H1 (cell line): ENCODE measurements around the gene OCEL1. TPM values are rescaled to one million over a fixed set of nuclear protein-coding genes. Genes with fewer than 3 reads are reported as not detected.

ENCODE experiments used
- CTCF ChIA-PET: fragments of 300-600 bp; sonication (Branson Sonifier 250); formaldehyde crosslinking; loops from one replicate; lab custom pipeline; 2021; ENCODE audit not compliant: partially characterized antibody; lab: Charles Lee
- POLR2A ChIA-PET: fragments of 300-600 bp; sonication (Branson Sonifier 250); formaldehyde crosslinking; loops from one replicate; lab custom pipeline; 2021; ENCODE audit warnings: inconsistent platforms; ENCODE audit not compliant: partially characterized antibody; lab: Charles Lee
- DNase-seq, 2 experiments: peaks; one replicate each; pipeline versions ENCODE4 v3.0.0 to v3.0.0-alpha.2; 2010 to 2022; ENCODE audit warnings: low spot score in 2 of 2, low read depth in 1 of 2, mixed read lengths in 1 of 2
- FAIRE-seq: peaks from 2 replicates; lab custom pipeline; 2011; peaks lifted over from hg19 to GRCh38; lab: Jason Lieb, UNC
- H2AFZ ChIP-seq: 2 replicates; pipeline ENCODE4 v1.8.1; 2012; ENCODE audit warnings: low read length, inconsistent platforms
- H2AK5ac ChIP-seq: 2 replicates; pipeline ENCODE4 v1.6.1; 2013; ENCODE audit warnings: low read depth, low read length
- H2BK120ac ChIP-seq: replicated peaks from 2 replicates; pipeline ENCODE3; 2013; ENCODE audit warnings: low read depth, low read length, inconsistent platforms
- H2BK12ac ChIP-seq: 2 replicates; pipeline ENCODE4 v1.6.1; 2013; ENCODE audit warnings: low read depth, low read length
- H2BK15ac ChIP-seq: 2 replicates; pipeline ENCODE4 v1.6.1; 2013; ENCODE audit warnings: low read length
- H2BK20ac ChIP-seq: 2 replicates; pipeline ENCODE4 v1.6.1; 2013; ENCODE audit warnings: low read length
- H2BK5ac ChIP-seq: 2 replicates; pipeline ENCODE4 v1.6.1; 2013; ENCODE audit warnings: low read depth, low read length
- H3K14ac ChIP-seq: 2 replicates; pipeline ENCODE4 v1.6.1; 2013; ENCODE audit warnings: inconsistent platforms; ENCODE audit not compliant: insufficient read length
- H3K18ac ChIP-seq: 2 replicates; pipeline ENCODE4 v1.6.1; 2013; ENCODE audit warnings: low read length; ENCODE audit errors: extremely low read depth
- H3K23ac ChIP-seq: 2 replicates; pipeline ENCODE4 v1.6.1; 2013; ENCODE audit warnings: inconsistent platforms; ENCODE audit not compliant: insufficient read length
- H3K23me2 ChIP-seq: 2 replicates; pipeline ENCODE4 v1.6.1; 2013; ENCODE audit warnings: low read depth, low read length
- H3K27ac ChIP-seq: 2 replicates; pipeline ENCODE4 v1.6.1; 2011; ENCODE audit warnings: low read depth, low read length, inconsistent platforms
- H3K27me3 ChIP-seq, 4 experiments: replicated peaks in 1 of 4; 1 replicate in 1 of 4; 2 replicates in 3 of 4; pipeline versions ENCODE4 v1.6.1 to v1.8.1; 2011 to 2013; ENCODE audit warnings: low read length in 3 of 4, mild to moderate bottlenecking in 3 of 4, inconsistent platforms in 2 of 4, mixed read lengths in 2 of 4, moderate library complexity in 1 of 4; ENCODE audit not compliant: control insufficient read depth in 3 of 4, insufficient read depth in 3 of 4; ENCODE audit errors: extremely low read depth in 1 of 4
- H3K36me3 ChIP-seq, 4 experiments: 2 replicates each; pipeline versions ENCODE4 v1.6.1 to v1.8.1; 2011 to 2013; ENCODE audit warnings: mild to moderate bottlenecking in 4 of 4, low read length in 3 of 4, moderate library complexity in 2 of 4, control low read depth in 1 of 4, inconsistent platforms in 1 of 4; ENCODE audit not compliant: insufficient read depth in 4 of 4, control insufficient read depth in 2 of 4
- H3K4ac ChIP-seq: replicated peaks from 2 replicates; pipeline ENCODE3; 2013; ENCODE audit warnings: low read length, low read depth, mixed read lengths, inconsistent platforms; ENCODE audit not compliant: insufficient read length
- H3K4me1 ChIP-seq, 4 experiments: replicated peaks in 1 of 4; 1 replicate in 1 of 4; 2 replicates in 3 of 4; pipeline versions ENCODE4 v1.6.1 to v1.8.1; 2011 to 2013; ENCODE audit warnings: low read length in 3 of 4, inconsistent platforms in 2 of 4, mixed read lengths in 1 of 4; ENCODE audit not compliant: insufficient read depth in 4 of 4, control insufficient read depth in 3 of 4
- H3K4me2 ChIP-seq, 2 experiments: 2 replicates each; pipeline versions ENCODE4 v1.6.1 to v1.8.1; 2011 to 2013; ENCODE audit warnings: low read depth in 2 of 2, low read length in 2 of 2, control low read depth in 1 of 2, inconsistent platforms in 1 of 2, mild to moderate bottlenecking in 1 of 2; ENCODE audit not compliant: insufficient read depth in 1 of 2
- H3K4me3 ChIP-seq, 4 experiments: fragments of 200-600, 300-600 bp in 1 of 4; sonication (generic), shearing (Covaris generic), sonication (Bioruptor Twin) in 1 of 4; 2 replicates each; pipeline versions ENCODE4 v1.5.1 to v1.8.1; 2011 to 2016; ENCODE audit warnings: low read length in 4 of 4, low read depth in 3 of 4, control low read depth in 2 of 4, inconsistent platforms in 2 of 4, mild to moderate bottlenecking in 2 of 4, mixed read lengths in 1 of 4, moderate library complexity in 1 of 4; ENCODE audit not compliant: insufficient read depth in 2 of 4; ENCODE audit errors: extremely low read depth in 1 of 4
- H3K56ac ChIP-seq: replicated peaks from 2 replicates; pipeline ENCODE3; 2013; ENCODE audit warnings: low read depth, mild to moderate bottlenecking, mixed read lengths, low read length, inconsistent platforms; ENCODE audit not compliant: insufficient read length
- H3K79me1 ChIP-seq: 2 replicates; pipeline ENCODE4 v1.6.1; 2013; ENCODE audit warnings: low read depth, low read length, control low read depth
- H3K79me2 ChIP-seq, 2 experiments: 2 replicates each; pipeline versions ENCODE4 v1.6.1 to v1.8.1; 2012 to 2013; ENCODE audit warnings: low read length in 2 of 2, mild to moderate bottlenecking in 2 of 2, inconsistent platforms in 1 of 2; ENCODE audit not compliant: insufficient read depth in 2 of 2, control insufficient read depth in 1 of 2
- H3K9ac ChIP-seq, 4 experiments: replicated peaks in 1 of 4; 1 replicate in 1 of 4; 2 replicates in 3 of 4; pipeline versions ENCODE4 v1.6.1 to v1.8.1; 2011 to 2013; ENCODE audit warnings: low read depth in 3 of 4, low read length in 3 of 4, control low read depth in 2 of 4, mild to moderate bottlenecking in 2 of 4, moderate library complexity in 2 of 4, inconsistent platforms in 1 of 4; ENCODE audit errors: extremely low read depth in 1 of 4
- H3K9me3 ChIP-seq, 2 experiments: 2 replicates each; pipeline versions ENCODE4 v1.6.1 to v1.8.1; 2012 to 2013; ENCODE audit warnings: mild to moderate bottlenecking in 2 of 2, moderate library complexity in 2 of 2, control low read depth in 1 of 2, inconsistent platforms in 1 of 2, low read depth in 1 of 2, low read length in 1 of 2, mixed read lengths in 1 of 2; ENCODE audit not compliant: insufficient read depth in 2 of 2
- H4K20me1 ChIP-seq, 2 experiments: replicated peaks in 1 of 2; 2 replicates each; pipeline versions ENCODE3 to v1.8.1; 2011 to 2013; ENCODE audit warnings: inconsistent platforms in 2 of 2, low read length in 2 of 2, mild to moderate bottlenecking in 1 of 2; ENCODE audit not compliant: insufficient read depth in 2 of 2, control insufficient read depth in 1 of 2
- H4K5ac ChIP-seq: 2 replicates; pipeline ENCODE4 v1.6.1; 2013; ENCODE audit warnings: low read length, low read depth, mixed read lengths, inconsistent platforms; ENCODE audit not compliant: insufficient read length
- H4K8ac ChIP-seq: 2 replicates; pipeline ENCODE4 v1.8.0; 2013; ENCODE audit warnings: mild to moderate bottlenecking, moderate library complexity, low read length, inconsistent platforms; ENCODE audit not compliant: insufficient read depth; ENCODE audit errors: extremely low read depth
- H4K91ac ChIP-seq: replicated peaks from 2 replicates; pipeline ENCODE3; 2013; ENCODE audit warnings: low read length, mixed read lengths, inconsistent platforms; ENCODE audit not compliant: insufficient read length
- HDAC2 ChIP-seq, 2 experiments: fragments of 300-600 bp in 1 of 2; sonication (generic) in 1 of 2; IDR thresholded peaks; 2 replicates each; pipeline ENCODE4 v1.6.1; 2011 to 2012; ENCODE audit warnings: low read depth in 2 of 2, low read length in 2 of 2, mild to moderate bottlenecking in 2 of 2, moderate library complexity in 2 of 2, borderline replicate concordance in 1 of 2, inconsistent platforms in 1 of 2
- KDM1A ChIP-seq: fragments of 200-600, 300-600 bp; sonication (generic); IDR thresholded peaks from 2 replicates; pipeline ENCODE4 v1.7.1; 2016; ENCODE audit warnings: mild to moderate bottlenecking, low read length, borderline replicate concordance
- WGBS, 2 experiments: shearing (Covaris generic) in 1 of 2; methylation state at CpG; one replicate each; pipeline versions ENCODE4 v1.1.6 to v1.1.7; 2013 to 2015; ENCODE audit warnings: low lambda C conversion rate in 2 of 2, mixed read lengths in 2 of 2, inconsistent platforms in 1 of 2, low coverage in 1 of 2, missing lambda C conversion rate in 1 of 2; ENCODE audit not compliant: insufficient replicate concordance in 2 of 2, insufficient coverage in 1 of 2, insufficient read length in 1 of 2; ENCODE audit errors: extremely low coverage in 1 of 2, missing lambda C conversion rate in 1 of 2; 5-methylcytosine and 5-hydroxymethylcytosine counted together
- polyA plus RNA-seq, 7 experiments: library from polyadenylated mRNA; depleted of rRNA in 3 of 7; stranded (reverse) in 5 of 7; unstranded in 2 of 7; fragments of >200 nt in 5 of 7; fragments of 200-250 nt in 2 of 7; gene quantifications; 1 replicate in 5 of 7; 2 replicates in 1 of 7; 4 replicates in 1 of 7; pipeline versions ENCODE4 v1.2.1 to v1.2.3, GENCODE V29; 2011 to 2013; ENCODE audit warnings: missing spikeins in 2 of 7, mixed read lengths in 2 of 7
- total RNA-seq: library from RNA; stranded (reverse); fragmentation: NEBNext Ultra II Directional; extraction: Animal tissue kit (Norgen Biotek cat#: 25700); gene quantifications from 2 replicates; pipeline ENCODE4 v1.2.1, GENCODE V29; 2021
- TF ChIP-seq, protein P1 (sequence below): IDR thresholded peaks from 2 replicates; pipeline ENCODE4 v1.6.1; 2012; ENCODE audit warnings: low read length, inconsistent platforms

The OCEL1 gene
- total and polyA plus RNA-seq, 2 of the 8 experiments (the other 6 are each of a cell fraction or from before 2014, with no cell fraction given), result 13.3 to 32.6 TPM

DNA sequence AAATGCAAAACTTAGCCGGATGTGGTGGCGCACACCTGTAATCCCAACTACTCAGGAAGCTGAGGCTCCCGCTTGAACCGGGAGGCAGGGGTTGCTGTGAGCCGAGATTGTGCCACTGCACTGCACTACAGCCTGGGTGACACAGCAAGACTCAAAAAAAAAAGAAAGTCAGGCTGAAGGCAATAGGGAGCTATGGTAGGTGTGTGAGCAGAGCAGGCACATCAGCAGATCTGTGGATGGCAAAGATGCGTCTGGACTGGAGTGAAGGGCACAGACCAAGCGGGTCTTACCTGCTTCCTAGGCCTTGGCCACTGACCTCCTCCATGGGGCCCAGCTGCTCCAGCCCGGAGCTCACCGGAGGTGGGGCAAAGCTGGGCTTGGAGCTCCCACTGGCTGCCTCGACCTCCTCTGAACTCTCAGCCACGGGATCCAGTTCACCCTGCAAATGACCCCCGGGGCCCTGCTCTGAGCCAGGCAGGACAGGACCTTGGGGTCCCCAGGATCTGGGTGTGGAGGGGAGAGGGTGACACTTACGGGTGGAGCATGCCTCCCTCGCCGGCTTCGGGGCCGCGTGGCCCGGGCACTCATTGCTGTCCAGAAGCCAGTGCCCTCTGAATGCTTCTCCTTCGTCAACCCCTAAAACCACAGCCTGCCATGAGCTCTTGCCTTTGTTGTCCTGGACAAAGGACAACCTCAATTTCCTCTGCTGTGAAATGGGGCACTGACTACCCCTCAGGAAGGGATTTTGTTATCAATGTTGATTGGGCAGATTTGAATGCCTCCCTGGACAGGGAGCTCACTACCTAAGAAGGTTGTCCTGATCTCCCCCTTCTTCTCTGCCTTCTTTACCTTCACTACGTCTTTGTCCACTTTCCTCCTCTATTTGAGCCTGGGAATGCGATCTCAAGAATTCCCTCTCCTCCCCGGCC lies 38.0 kb downstream of the OCEL1 start:
- H3K4me2 ChIP-seq, result peak overlapping the region; percentile 11 to 52; a peak in 1 of 4 replicates
- peak overlapping the region; percentile 62 for H3K27ac ChIP-seq
- no peak for DNase-seq
- no peaks in the 10 kb centered on the region for H3K23me2 ChIP-seq
- 94% methylated on average over 23 of the region's 23 CpGs; no CpG with 5 or more reads in 1 of the 2 experiments for WGBS, 2 experiments
- H4K20me1 ChIP-seq, result no peaks in the 10 kb centered on the region
- H4K91ac ChIP-seq, result peak overlapping the region; percentile 20
- no peak overlapping the region for H4K5ac ChIP-seq
- H3K36me3 ChIP-seq, result peaks cover 0 to 9% (median 1%) of the 10 kb centered on the region in 4 experiments; a peak in 3 of 8 replicates
- peak overlapping the region; percentile 86 for H2BK5ac ChIP-seq
- no peak overlapping the region for H3K14ac ChIP-seq
- peaks cover 11 to 14% of the 10 kb centered on the region in 2 experiments; a peak in 3 of 4 replicates for H3K9me3 ChIP-seq
- H2BK120ac ChIP-seq, result peak overlapping the region; percentile 4
- H3K4me1 ChIP-seq, result peaks cover 0 to 8% (median 2%) of the 10 kb centered on the region in 4 experiments; a peak in 5 of 7 replicates
- ChIA-PET CTCF (interaction anchor here (0.6 to 3.3 kb wide), 10 partner anchors 8 to 175 kb away, joined by 3 to 28 read pairs (median 3); partner anchors contain the start of gene ANKLE1), POLR2A (interaction anchor here (0.8 to 12.8 kb wide), 16 partner anchors 8 to 49 kb away, joined by 3 to 113 read pairs (median 4); partner anchors contain the start of genes ANKLE1, OCEL1 and USE1)
- no peaks in the 10 kb centered on the region for H3K27me3 ChIP-seq
- peak overlapping the region; percentile 58 for H4K8ac ChIP-seq
- H3K79me2 ChIP-seq, result peaks cover 3 to 12% of the 10 kb centered on the region in 2 experiments; a peak in 3 of 4 replicates
- peak overlapping the region; percentile 84; the same call in 1 of the 2 replicates for H3K18ac ChIP-seq
- peak overlapping the region; percentile 28 for H3K4ac ChIP-seq
- no peak overlapping the region for H3K56ac ChIP-seq
- TF ChIP-seq KDM1A (peak; percentile 96), HDAC2 (IDR thresholded peaks at IDR 0.05; ENCODE audit: borderline replicate concordance in 1 of 2, low read depth in 2 of 2, low read length in 2 of 2) (0 out of 4 replicates have a peak, but pooled peaks of 1 of the 2 experiments have one; percentile 20)
- TF ChIP-seq, protein P1, sequence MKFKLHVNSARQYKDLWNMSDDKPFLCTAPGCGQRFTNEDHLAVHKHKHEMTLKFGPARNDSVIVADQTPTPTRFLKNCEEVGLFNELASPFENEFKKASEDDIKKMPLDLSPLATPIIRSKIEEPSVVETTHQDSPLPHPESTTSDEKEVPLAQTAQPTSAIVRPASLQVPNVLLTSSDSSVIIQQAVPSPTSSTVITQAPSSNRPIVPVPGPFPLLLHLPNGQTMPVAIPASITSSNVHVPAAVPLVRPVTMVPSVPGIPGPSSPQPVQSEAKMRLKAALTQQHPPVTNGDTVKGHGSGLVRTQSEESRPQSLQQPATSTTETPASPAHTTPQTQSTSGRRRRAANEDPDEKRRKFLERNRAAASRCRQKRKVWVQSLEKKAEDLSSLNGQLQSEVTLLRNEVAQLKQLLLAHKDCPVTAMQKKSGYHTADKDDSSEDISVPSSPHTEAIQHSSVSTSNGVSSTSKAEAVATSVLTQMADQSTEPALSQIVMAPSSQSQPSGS, result no peak
- H2AFZ ChIP-seq, result no peak overlapping the region
- H2BK15ac ChIP-seq, result peak overlapping the region; percentile 74
- no peak overlapping the region; a peak in 3 of 7 replicates for H3K9ac ChIP-seq
- peak overlapping the region; percentile 17; the same call in 1 of the 2 replicates for H2AK5ac ChIP-seq
- H2BK20ac ChIP-seq, result peak overlapping the region; percentile 43; the same call in 1 of the 2 replicates
- H2BK12ac ChIP-seq, result peak overlapping the region; percentile 96
- FAIRE-seq, result no peak
- H3K79me1 ChIP-seq, result no peaks in the 10 kb centered on the region; the same call in 1 of the 2 replicates
- 0 out of 8 replicates have a peak overlapping the region, but pooled peaks of 1 of the 4 experiments have one; percentile 10 for H3K4me3 ChIP-seq
- no peak overlapping the region for H3K23ac ChIP-seq
